Measurements from ENCODE around the gene BCL7A.
"Not testable (repeated sequence)": the region's sequence is repeated elsewhere in the genome, so short reads cannot be mapped to it uniquely, and the experiment has no call there.

The BCL7A gene

DNA sequence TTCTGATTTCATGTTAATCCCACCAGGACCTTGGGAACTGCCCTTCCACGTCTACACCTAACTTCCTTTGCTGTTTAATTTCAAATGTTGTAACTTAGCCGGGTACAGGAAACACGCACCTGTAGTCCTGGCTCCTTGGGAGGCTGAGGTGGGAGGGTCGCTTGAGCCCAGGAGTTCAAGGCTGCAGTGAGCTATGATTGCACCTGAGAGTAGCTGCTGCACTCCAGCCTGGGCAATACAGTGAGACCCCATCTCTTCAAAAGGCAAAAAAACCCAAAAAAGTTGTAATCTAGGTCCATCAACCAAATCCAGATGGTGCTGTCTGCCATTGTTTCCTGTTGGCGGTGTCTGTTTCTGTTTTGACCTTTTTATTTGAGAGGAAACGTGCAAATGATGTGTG is 14.5 kb downstream of the BCL7A start:
- no peak overlapping the region for H3K4me3 ChIP-seq (ENCODE audit: low read depth, low read length)
- TF ChIP-seq, protein P1, sequence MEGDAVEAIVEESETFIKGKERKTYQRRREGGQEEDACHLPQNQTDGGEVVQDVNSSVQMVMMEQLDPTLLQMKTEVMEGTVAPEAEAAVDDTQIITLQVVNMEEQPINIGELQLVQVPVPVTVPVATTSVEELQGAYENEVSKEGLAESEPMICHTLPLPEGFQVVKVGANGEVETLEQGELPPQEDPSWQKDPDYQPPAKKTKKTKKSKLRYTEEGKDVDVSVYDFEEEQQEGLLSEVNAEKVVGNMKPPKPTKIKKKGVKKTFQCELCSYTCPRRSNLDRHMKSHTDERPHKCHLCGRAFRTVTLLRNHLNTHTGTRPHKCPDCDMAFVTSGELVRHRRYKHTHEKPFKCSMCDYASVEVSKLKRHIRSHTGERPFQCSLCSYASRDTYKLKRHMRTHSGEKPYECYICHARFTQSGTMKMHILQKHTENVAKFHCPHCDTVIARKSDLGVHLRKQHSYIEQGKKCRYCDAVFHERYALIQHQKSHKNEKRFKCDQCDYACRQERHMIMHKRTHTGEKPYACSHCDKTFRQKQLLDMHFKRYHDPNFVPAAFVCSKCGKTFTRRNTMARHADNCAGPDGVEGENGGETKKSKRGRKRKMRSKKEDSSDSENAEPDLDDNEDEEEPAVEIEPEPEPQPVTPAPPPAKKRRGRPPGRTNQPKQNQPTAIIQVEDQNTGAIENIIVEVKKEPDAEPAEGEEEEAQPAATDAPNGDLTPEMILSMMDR (IDR thresholded peaks at IDR 0.05; ENCODE audit: borderline replicate concordance, insufficient read depth, low read depth, low read length) = no peak

GRCh38 chr12:122040579-122041386 is 19.1 kb downstream of the BCL7A start:
- TF ChIP-seq, protein P1 (IDR thresholded peaks at IDR 0.05; ENCODE audit: borderline replicate concordance, insufficient read depth, low read depth, low read length) = no peak
- no peak overlapping the region for H3K4me3 ChIP-seq (ENCODE audit: low read depth, low read length)

DNA sequence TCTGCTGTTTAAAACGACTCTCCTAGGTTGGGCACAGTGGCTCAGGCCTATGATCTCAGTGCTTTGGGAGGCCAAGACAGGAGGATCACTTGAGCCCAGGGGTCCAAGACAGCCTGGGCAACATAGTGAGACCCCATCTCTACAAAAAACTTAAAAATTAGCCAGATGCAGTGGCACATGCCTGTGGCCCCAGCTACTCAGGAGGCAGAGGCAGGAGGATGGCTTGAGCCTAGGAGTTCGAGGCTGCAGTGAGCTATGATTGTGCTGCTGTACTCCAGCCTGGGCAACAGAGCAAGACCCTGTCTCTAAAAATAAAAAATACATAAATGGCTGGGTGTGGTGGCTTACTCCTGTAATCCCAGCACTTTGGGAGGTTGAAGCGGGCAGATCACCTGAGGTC is 19.8 kb downstream of the BCL7A start:
- not testable (repeated sequence) for H3K4me3 ChIP-seq (ENCODE audit: low read depth, low read length)

DNA sequence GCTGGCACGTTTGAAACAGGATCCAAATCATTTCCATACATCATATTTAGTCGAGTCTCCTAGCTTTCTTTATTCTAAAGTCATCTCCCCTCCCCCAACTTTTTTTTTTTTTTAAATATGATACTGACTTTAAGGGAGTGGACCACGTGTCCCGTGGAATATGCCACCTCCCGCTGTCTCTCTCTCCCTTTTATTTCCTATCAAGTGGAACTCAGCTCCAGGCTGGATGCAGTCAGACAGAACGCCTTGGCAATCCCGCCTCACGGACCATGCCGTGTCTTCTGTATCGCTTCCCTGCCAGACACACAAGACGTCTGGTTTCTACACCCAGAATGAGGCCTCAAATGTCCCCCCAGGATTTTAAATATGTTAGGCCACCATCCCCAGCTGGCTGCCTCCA is 21.2 kb downstream of the BCL7A start:
- TF ChIP-seq, protein P1 (IDR thresholded peaks at IDR 0.05; ENCODE audit: borderline replicate concordance, insufficient read depth, low read depth, low read length) = no peak
- H3K4me3 ChIP-seq (ENCODE audit: low read depth, low read length) = no peak overlapping the region

- no peak overlapping the region for H3K4me3 ChIP-seq (ENCODE audit: low read depth, low read length)
- TF ChIP-seq, protein P1 (IDR thresholded peaks at IDR 0.05; ENCODE audit: borderline replicate concordance, insufficient read depth, low read depth, low read length) = no peak
These were observed 21.8 kb downstream of the BCL7A start for GRCh38 chr12:122043476-122043875.

GRCh38 chr12:122045262-122045661 is 23.6 kb downstream of the BCL7A start:
- TF ChIP-seq, protein P1 (IDR thresholded peaks at IDR 0.05; ENCODE audit: borderline replicate concordance, insufficient read depth, low read depth, low read length) = no peak
- H3K4me3 ChIP-seq (ENCODE audit: low read depth, low read length) = no peak overlapping the region

DNA sequence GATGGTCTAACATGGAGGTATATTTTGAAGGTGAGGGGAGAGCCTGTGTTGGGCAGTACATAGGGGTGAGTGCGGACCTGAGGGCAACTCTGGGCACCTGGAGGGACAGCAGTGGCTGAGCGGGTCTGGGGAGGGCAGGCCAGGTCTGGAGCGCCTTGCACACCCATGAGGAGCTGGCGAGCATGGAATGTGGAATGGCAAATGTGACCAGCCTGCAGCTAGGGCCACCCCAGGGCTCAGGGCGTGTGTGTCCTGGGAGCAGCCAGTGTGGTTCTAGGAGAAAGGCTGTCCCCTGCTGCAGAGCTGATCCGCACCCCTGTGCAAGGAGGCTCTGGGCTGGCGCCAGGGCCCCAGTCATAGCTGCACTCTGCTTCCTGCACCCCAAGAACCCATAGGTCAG is 24.5 kb downstream of the BCL7A start:
- TF ChIP-seq, protein P1 (IDR thresholded peaks at IDR 0.05; ENCODE audit: borderline replicate concordance, insufficient read depth, low read depth, low read length) = no peak
- no peak overlapping the region for H3K4me3 ChIP-seq (ENCODE audit: low read depth, low read length)

All from GM12875 (cell line).